Spleen (tissue), 11 donors: ENCODE data around the gene PTPRK. TPM values are rescaled to one million over a fixed set of nuclear protein-coding genes. Genes with fewer than 3 reads are reported as not detected.

ENCODE experiments used
- DNase-seq: peaks from one replicate; pipeline ENCODE4 v3.0.0-alpha.2; 2020
- H3K27ac ChIP-seq, 8 donors: fragments of 200-600 bp; sonication (generic) in 7 of 8; 1 replicate in 4 of 8; 2 replicates in 4 of 8; pipeline versions ENCODE4 v1.5.0 to v1.8.0; 2016 to 2021; ENCODE audit warnings: inconsistent platforms in 4 of 8, mild to moderate bottlenecking in 4 of 8, moderate library complexity in 1 of 8
- H3K27me3 ChIP-seq, 7 donors: fragments of 200-600 bp; sonication (generic) in 6 of 7; replicated peaks in 1 of 7; 1 replicate in 4 of 7; 2 replicates in 3 of 7; pipeline versions ENCODE4 v1.5.0 to v1.8.0; 2016 to 2021; ENCODE audit warnings: inconsistent platforms in 3 of 7, mild to moderate bottlenecking in 1 of 7
- H3K36me3 ChIP-seq, 6 donors: fragments of 200-600 bp; sonication (generic) in 5 of 6; 1 replicate in 4 of 6; 2 replicates in 2 of 6; pipeline versions ENCODE4 v1.5.0 to v1.8.0; 2016 to 2021; ENCODE audit warnings: inconsistent platforms in 2 of 6
- H3K4me1 ChIP-seq, 6 donors: fragments of 200-600 bp; sonication (generic) in 5 of 6; 1 replicate in 3 of 6; 2 replicates in 3 of 6; pipeline versions ENCODE4 v1.5.0 to v1.8.0; 2016 to 2021; ENCODE audit warnings: inconsistent platforms in 3 of 6
- H3K4me3 ChIP-seq, 8 donors: fragments of 200-600 bp; sonication (generic) in 7 of 8; 1 replicate in 4 of 8; 2 replicates in 4 of 8; pipeline versions ENCODE4 v1.5.0 to v1.8.0; 2016 to 2021; ENCODE audit warnings: inconsistent platforms in 4 of 8, mild to moderate bottlenecking in 4 of 8, moderate library complexity in 2 of 8
- H3K9me3 ChIP-seq, 8 donors: fragments of 200-600 bp; sonication (generic) in 7 of 8; 1 replicate in 4 of 8; 2 replicates in 4 of 8; pipeline versions ENCODE4 v1.5.0 to v1.8.0; 2016 to 2021; ENCODE audit warnings: inconsistent platforms in 4 of 8
- CTCF ChIP-seq, 11 experiments: fragments of 200-600 bp in 7 of 11; fragments of 450-650 bp in 4 of 11; sonication (generic) in 4 of 11; IDR thresholded peaks in 8 of 11; conservative IDR thresholded peaks in 3 of 11; 1 replicate in 7 of 11; 2 replicates in 4 of 11; pipeline versions ENCODE4 v1.4.0 to v1.8.0; 2016 to 2021; ENCODE audit warnings: antibody characterized with exemption in 11 of 11, inconsistent platforms in 4 of 11, mild to moderate bottlenecking in 1 of 11
- POLR2A ChIP-seq, 3 donors: fragments of 450-650 bp; IDR thresholded peaks; one replicate each; pipeline ENCODE4 v1.5.1; 2017; ENCODE audit warnings: antibody characterized with exemption in 3 of 3, mild to moderate bottlenecking in 1 of 3
- POLR2AphosphoS5 ChIP-seq, 3 donors: sonication (generic); formaldehyde crosslinking; IDR thresholded peaks; one replicate each; pipeline ENCODE4 v1.5.1; 2017; ENCODE audit warnings: antibody characterized with exemption in 3 of 3
- WGBS, 5 donors: extraction: QIAGEN DNeasy Blood & Tissue Kit in 3 of 5; methylation state at CpG; one replicate each; pipeline versions ENCODE4 v1.1.5 to v1.1.7; 2013 to 2018; 5-methylcytosine and 5-hydroxymethylcytosine counted together
- intact Hi-C: fragments of 100-400 bp; cut with DNase I; formaldehyde crosslinking; loops from one replicate; pipeline ENCODE4 v1.15.0; 2023; ENCODE audit warnings: low total_unique reads
- polyA plus RNA-seq, 3 donors: library from polyadenylated mRNA; stranded (reverse); fragments of 200-250 nt; gene quantifications; one replicate each; pipeline ENCODE4 v1.2.1, GENCODE V29; 2013
- total RNA-seq, 7 donors: library from RNA; depleted of rRNA in 3 of 7; stranded (reverse); fragments of >200 nt in 3 of 7; fragmentation: NEBNext Ultra II Directional in 4 of 7; extraction: Animal tissue kit (Norgen Biotek cat#: 25700) in 4 of 7; gene quantifications; one replicate each; pipeline versions ENCODE4 v1.1.0 to v1.2.1, GENCODE V29; 2016 to 2021
- donor health status: healthy with polysubstance abuse.
- donor health status: DM: no; HTN: no; CAD: no; lungs with moderate emphysema.
- donor health status: DM: no; HTN: no; CAD: no.
- donor health status: Bipolar disorder and iron deficiency.
- donor health status: healthy.
- donor health status: DM: no; HTN: no; CAD: no.
- donor health status: DM: yes; HTN: yes; CAD: no.

The PTPRK gene
- total and polyA plus RNA-seq, 10 donors, result 3.3 to 67.8 (median 34.0) TPM

DNA sequence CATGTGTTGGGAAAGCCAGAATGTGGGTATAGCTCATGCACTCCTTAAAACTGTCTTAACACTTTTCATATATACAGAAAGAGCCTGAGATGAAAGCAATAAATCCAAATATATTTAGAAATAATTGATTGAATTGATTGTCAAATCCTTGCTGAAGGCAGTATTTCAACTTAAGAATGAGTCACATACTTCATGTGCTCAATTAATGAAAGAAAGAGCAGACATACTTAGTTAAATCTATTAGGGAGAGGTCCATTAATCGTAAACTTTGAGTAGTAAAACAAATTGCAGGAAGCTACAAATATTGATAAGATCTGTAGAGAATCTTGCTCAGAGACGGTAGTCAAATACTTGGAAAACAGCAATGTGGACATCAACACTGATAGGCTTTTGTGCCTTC is 358.0 kb downstream of the PTPRK start:
- no peaks in the 10 kb centered on the region for H3K27me3 ChIP-seq
- intact Hi-C loops, result no loop called here
- DNase-seq, result no peak
- no peaks in the 10 kb centered on the region for H3K36me3 ChIP-seq
- no peak overlapping the region for H3K27ac ChIP-seq
- peaks cover 0 to 9% (median 0%) of the 10 kb centered on the region in 6 donors for H3K4me1 ChIP-seq
- TF ChIP-seq POLR2A (IDR thresholded peaks at IDR 0.05) (no peak), CTCF (IDR thresholded peaks at IDR 0.05 in 8 of 11, conservative IDR thresholded peaks at IDR 0.05 in 3 of 11) (no peak), POLR2AphosphoS5 (IDR thresholded peaks at IDR 0.05) (no peak)
- H3K9me3 ChIP-seq, result no peaks in the 10 kb centered on the region
- H3K4me3 ChIP-seq, result no peak overlapping the region
- WGBS, 5 donors, result 87 to 97% (median 89%) methylated on average over 2 of the region's 2 CpGs

GRCh38 chr6:128161839-128162238 is 358.6 kb downstream of the PTPRK start:
- intact Hi-C loops, result no loop called here

GRCh38 chr6:128161263-128161662 is 359.1 kb downstream of the PTPRK start:
- Histone ChIP-seq H3K4me1 (peaks cover 0 to 9% (median 0%) of the 10 kb centered on the region in 6 donors), H3K27me3 (no peaks in the 10 kb centered on the region), H3K4me3 (no peak overlapping the region), H3K36me3 (no peaks in the 10 kb centered on the region), H3K27ac (no peak overlapping the region), H3K9me3 (no peaks in the 10 kb centered on the region)
- 73 to 95% (median 88%) methylated on average over 1 of the region's 1 CpG for WGBS, 5 donors
- DNase-seq, result no peak
- intact Hi-C loops, result no loop called here
- TF ChIP-seq CTCF (IDR thresholded peaks at IDR 0.05 in 8 of 11, conservative IDR thresholded peaks at IDR 0.05 in 3 of 11) (no peak), POLR2A (IDR thresholded peaks at IDR 0.05) (no peak), POLR2AphosphoS5 (IDR thresholded peaks at IDR 0.05) (no peak)

More at GRCh38 chr6:128161839-128162238, 358.6 kb downstream of the PTPRK start:
- no peak overlapping the region for H3K4me3 ChIP-seq
- no peak for TF ChIP-seq POLR2AphosphoS5 (IDR thresholded peaks at IDR 0.05)
- no peak for TF ChIP-seq CTCF (IDR thresholded peaks at IDR 0.05 in 8 of 11, conservative IDR thresholded peaks at IDR 0.05 in 3 of 11)
- TF ChIP-seq POLR2A (IDR thresholded peaks at IDR 0.05), result no peak
- peaks cover 0 to 9% (median 0%) of the 10 kb centered on the region in 6 donors for H3K4me1 ChIP-seq
- no peaks in the 10 kb centered on the region for H3K27me3 ChIP-seq
- H3K36me3 ChIP-seq, result no peaks in the 10 kb centered on the region
- WGBS, 5 donors, result 57 to 84% (median 77%) methylated on average over 1 of the region's 1 CpG
- DNase-seq, result no peak
- no peak overlapping the region for H3K27ac ChIP-seq
- H3K9me3 ChIP-seq, result no peaks in the 10 kb centered on the region

DNA sequence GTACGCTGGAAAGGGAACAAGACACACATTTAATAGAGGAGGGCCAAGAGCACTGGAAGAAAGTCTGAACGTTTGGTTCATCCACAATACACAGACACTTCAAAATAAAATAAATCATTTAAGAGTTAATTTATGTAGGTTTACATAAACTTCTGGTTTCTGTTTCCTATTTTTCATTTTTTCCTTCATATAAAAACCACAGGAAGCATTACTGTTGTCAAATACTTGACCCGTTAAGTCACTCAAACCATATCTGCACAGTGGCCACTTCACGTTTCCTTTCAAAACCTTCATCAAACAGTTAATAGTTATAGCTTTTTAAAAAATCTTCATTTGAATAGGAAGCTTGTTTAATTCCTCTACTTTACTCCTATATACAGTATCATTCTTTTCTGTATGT is 361.9 kb downstream of the PTPRK start:
- Histone ChIP-seq H3K4me1 (peaks cover 0 to 9% (median 0%) of the 10 kb centered on the region in 6 donors), H3K9me3 (no peaks in the 10 kb centered on the region), H3K36me3 (no peaks in the 10 kb centered on the region), H3K27me3 (no peaks in the 10 kb centered on the region), H3K4me3 (no peak overlapping the region), H3K27ac (no peak overlapping the region)
- TF ChIP-seq CTCF (IDR thresholded peaks at IDR 0.05 in 8 of 11, conservative IDR thresholded peaks at IDR 0.05 in 3 of 11), result no peak
- no peak for TF ChIP-seq POLR2A (IDR thresholded peaks at IDR 0.05)
- TF ChIP-seq POLR2AphosphoS5 (IDR thresholded peaks at IDR 0.05), result no peak
- intact Hi-C loops, result no loop called here
- DNase-seq, result no peak
- 26 to 36% (median 28%) methylated on average over 4 of the region's 4 CpGs for WGBS, 5 donors
